Mammary epithelial cell (primary cell): ENCODE data around the gene GFOD1.

Experiments
- CTCF ChIP-seq, 2 donors: IDR thresholded peaks in 1 of 2; conservative IDR thresholded peaks in 1 of 2; 2 replicates each; pipeline ENCODE4 v1.5.1; 2011 to 2012; ENCODE audit warnings: inconsistent platforms in 2 of 2, low read length in 2 of 2, mild to moderate bottlenecking in 2 of 2, control low read depth in 1 of 2, low read depth in 1 of 2; ENCODE audit not compliant: insufficient read depth in 1 of 2; ENCODE audit errors: extremely low read depth in 1 of 2
- EZH2 ChIP-seq: IDR thresholded peaks from 2 replicates; pipeline ENCODE4 v1.6.1; 2012; ENCODE audit warnings: low read length, inconsistent platforms, borderline replicate concordance

GRCh38 chr6:13308332-13308731 is 179.1 kb downstream of the GFOD1 start:
- TF ChIP-seq CTCF (conservative IDR thresholded peaks at IDR 0.05 in 1 of 2, IDR thresholded peaks at IDR 0.05 in 1 of 2; ENCODE audit: extremely low read depth in 1 of 2, insufficient read depth in 1 of 2, low read depth in 1 of 2, low read length in 2 of 2) = no peak
- TF ChIP-seq EZH2 = no peak
